Fibroblast of skin of left quadriceps (primary cell): ENCODE measurements around the gene ACTN3.
"Not testable (repeated sequence)": the region's sequence is repeated elsewhere in the genome, so short reads cannot be mapped to it uniquely, and the experiment has no call there.

Experiments used
- DNase-seq, 2 experiments: peaks; one replicate each; pipeline ENCODE4 v3.0.0-alpha.2; 2013; ENCODE audit warnings: low read depth in 2 of 2

ACTN3 gene

DNA sequence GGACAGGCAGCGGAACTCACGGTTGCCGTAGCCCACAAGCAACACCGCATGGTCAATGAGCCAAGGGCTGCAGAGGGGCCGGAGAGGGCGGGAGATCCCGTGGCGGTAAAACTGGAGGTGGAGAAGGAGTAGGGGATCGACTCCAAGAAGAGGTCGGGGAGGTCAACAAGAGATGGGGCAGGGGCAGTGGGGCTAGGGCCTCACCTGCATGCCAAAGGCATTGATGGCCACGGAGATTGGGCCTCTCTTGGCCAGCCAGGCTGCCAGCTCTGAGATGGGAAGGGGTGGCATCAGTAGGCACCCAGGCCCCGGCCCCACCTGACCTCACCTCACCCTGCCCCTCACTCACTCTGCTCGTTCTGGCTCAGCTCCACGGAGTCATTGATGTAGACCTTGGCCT lies 17.8 kb downstream of the ACTN3 start:
- no peak for DNase-seq

GRCh38 chr11:66564984-66565383 lies 18.3 kb downstream of the ACTN3 start:
- DNase-seq, result no peak

- no peak for DNase-seq
Observed at GRCh38 chr11:66566221-66566620, 19.5 kb downstream of the ACTN3 start.

- DNase-seq, result no peak
Observed at GRCh38 chr11:66567787-66568123, 21.1 kb downstream of the ACTN3 start.

DNA sequence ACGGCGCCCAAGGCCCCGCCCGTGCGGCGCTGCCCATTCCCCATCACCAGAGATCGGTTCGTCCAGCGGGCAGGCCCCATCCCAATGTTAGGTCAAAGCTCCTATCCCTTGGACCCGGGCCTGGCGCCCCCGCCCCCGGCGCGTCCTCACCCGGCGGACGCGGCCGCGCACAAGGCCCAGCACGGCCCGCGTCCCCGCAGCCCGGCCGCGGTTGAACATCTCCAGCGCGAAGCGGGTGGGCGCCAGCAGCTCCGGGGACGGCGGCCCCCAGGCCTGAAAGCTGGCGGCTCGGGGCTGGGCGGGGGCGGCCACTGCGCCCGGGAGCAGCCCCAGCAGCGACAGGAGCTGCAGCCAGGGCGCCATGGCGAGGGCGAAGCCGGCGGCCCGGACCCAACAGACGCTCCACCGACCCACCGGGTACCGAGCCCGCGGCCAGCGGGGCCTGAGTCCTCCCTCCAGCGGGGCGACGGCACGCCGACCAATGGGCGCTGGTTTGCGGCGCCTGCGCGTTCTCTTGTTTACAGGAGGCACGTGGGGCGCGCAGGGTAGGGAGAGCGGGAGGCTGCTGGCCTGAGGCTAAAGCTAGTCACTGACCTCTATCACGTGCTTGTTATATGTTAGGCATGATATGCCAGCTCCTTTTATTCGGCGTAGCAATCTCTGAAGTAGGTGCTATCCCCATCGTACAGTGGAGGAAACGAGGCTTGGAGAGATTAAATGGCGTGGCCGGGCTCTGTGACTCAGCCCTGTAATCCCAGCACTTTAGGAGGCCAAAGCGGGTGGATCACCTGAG lies 21.6 kb downstream of the ACTN3 start, which contains the start of gene CTSF:
Gene CTSF, minus strand, starts transcription at position 483 of the 793 bp plus-strand sequence. Its CDS starts 120 bp downstream, at position 363.
- peak in 1 of 2 experiments; percentile 41 for DNase-seq

DNA sequence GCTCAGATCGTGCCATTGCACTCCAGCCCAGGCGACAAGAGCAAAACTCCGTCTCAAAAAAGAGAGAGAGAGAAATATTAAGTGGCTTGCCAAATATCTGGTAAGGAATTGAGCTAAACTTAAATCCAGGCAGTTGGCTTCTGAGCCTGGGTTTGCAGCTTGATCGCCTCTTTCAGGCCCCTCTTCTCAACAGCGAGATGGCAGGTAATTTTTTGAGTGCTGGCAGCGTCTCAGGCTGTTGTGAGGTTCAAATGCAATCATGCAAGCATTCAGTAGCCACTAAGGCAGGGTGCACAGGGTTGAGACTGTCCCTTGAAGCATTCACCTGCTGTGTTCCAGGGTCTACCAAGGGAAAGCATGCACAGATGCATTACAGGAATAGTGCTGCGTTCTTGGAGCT lies 22.4 kb downstream of the ACTN3 start:
- DNase-seq, result no peak

- no peak for DNase-seq
Observed at GRCh38 chr11:66570079-66570849, 23.6 kb downstream of the ACTN3 start.

- DNase-seq, result no peak
Observed at GRCh38 chr11:66570850-66571180, 24.1 kb downstream of the ACTN3 start.

- peak; percentile 38 to 41 for DNase-seq
Observed at GRCh38 chr11:66579017-66579606, 32.4 kb downstream of the ACTN3 start.

DNA sequence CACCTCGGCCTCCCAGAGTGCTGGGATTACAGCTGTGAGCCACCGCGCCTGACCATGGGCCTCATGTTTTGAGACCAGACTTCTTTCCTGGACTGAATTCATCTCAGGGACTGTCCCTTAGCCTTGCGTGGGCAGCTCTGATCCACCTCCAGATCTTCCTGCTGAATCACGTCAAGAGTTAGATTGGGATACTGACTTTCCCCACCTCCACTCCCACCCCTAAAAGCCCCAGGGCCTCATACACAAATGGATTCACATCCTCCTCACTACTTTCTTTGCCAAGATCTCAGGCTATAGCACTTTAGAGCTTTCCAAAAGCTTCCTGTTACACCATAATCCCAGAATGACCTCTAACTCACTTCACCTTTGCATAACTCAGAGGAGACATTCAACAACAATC lies 34.1 kb downstream of the ACTN3 start:
- no peak for DNase-seq

GRCh38 chr11:66581261-66581660 lies 34.6 kb downstream of the ACTN3 start:
- DNase-seq, result no peak

DNA sequence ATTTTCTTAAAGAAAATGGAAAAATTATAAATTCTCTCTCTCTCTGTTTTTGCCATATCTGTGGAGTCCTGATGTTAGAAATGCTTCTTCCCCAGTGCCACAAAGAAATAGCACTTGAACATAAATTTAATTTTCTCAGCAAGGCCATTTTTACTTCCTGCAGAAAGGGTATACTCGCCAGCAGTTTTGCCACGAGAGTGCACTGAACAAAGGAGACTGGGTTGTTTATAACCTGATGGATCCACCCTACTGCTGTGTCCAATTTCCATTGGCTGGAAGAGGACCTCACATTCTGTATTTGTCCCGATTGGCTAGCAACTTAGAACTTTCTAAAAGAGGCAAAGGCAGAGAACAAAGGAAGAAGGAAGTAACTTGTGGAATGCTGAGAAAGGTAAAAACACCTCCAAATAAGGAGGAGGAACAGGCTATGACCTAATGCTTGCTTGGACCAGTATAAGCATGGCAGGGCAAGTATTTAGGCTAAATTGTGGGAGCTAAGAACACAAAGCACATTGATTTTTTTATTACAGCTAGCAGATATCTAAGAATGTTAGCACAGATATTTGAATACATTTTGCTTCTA lies 36.0 kb downstream of the ACTN3 start:
- not testable (repeated sequence) for DNase-seq

DNA sequence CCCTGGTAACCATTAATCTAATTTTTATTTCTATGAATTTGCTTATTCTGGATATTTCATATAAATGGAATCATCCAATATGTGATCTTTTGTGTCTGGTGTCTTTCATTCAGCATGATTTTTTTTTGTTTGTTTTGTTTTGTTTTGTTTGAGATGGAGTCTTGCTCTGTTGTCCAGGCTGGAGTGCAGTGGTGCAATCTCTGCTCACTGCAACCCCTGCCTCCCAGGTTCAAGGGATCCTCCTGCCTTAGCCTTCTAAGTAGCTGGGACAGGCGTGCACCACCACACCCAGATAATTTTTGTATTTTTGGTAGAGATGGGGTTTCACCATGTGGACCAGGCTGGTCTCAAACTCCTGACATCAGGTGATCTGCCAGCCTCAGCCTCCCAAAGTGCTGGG lies 38.7 kb downstream of the ACTN3 start:
- not testable (repeated sequence) for DNase-seq

GRCh38 chr11:66586136-66586535 lies 39.4 kb downstream of the ACTN3 start:
- no peak for DNase-seq

GRCh38 chr11:66589315-66589714 lies 42.6 kb downstream of the ACTN3 start:
- not testable (repeated sequence) for DNase-seq

GRCh38 chr11:66589996-66590675 lies 43.4 kb downstream of the ACTN3 start:
- DNase-seq, result no peak

DNA sequence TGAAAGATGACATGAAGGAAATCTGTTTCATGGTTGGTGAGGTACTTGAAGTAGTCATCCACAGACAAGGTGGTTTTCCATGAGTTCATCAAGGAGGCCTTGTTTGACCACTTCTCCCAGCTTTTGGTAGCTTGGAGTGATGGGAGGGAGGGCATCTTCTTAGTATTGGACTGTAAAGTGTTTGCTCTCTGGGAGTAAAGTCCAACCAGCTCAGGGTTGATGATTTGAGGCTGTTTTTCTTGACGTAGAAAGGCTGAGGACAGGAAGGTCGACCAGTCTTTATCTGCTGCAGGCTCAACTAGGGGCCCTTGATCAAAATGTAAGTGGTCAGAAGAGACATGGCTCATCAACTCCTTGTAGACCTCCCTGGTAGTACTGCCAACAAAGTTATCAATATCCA lies 44.5 kb downstream of the ACTN3 start:
- no peak for DNase-seq

DNA sequence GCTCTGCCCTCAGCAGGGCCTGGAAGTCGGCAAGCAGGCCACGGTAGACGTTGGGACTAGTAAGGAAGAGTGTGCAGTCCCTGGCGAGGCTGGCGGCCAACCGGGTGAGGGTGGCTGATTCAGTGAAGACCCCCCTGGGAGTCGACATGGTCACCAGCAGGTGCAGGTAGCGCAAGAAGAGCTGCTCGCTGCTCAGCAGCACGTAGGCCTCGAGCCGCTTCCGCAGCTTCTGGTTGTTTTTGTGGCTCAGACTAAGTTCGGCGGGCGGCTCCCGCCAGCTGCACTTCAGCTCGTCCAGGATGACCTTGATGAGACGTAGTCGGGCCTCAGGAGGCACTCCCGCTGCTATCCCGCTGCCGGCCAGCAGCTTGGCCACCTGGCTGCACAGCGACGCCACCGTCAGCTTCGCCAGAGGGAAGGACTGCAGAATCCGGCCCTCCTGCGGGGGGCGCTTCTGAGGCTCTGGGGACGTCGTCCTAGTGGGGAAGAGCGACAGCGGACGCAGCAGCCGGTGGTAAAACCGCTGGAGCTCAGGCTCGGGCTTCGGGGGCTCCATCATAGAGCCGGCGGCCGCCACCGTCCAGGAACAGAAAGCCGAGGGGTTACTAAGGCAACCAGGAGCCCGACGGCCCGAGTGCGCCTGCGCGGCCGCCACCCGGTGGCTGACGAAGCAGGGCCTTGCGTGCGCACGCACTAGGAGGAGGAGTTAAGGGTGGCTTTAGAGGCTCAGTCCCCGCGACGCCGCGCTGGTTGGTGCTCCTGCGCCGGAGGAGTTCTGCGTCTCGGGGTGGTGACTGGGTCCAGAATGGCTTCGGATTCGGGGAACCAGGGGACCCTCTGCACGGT lies 46.0 kb downstream of the ACTN3 start, which contains the start of the genes CCDC87 and CCS:
Gene CCDC87, minus strand, starts transcription at position 607 of the 846 bp plus-strand sequence. Its CDS starts 48 bp downstream, at position 559.
Gene CCS, plus strand, starts transcription at position 729 of the 846 bp plus-strand sequence. Its CDS starts 77 bp downstream, at position 806.
- DNase-seq, result peak; percentile 85 to 86

DNA sequence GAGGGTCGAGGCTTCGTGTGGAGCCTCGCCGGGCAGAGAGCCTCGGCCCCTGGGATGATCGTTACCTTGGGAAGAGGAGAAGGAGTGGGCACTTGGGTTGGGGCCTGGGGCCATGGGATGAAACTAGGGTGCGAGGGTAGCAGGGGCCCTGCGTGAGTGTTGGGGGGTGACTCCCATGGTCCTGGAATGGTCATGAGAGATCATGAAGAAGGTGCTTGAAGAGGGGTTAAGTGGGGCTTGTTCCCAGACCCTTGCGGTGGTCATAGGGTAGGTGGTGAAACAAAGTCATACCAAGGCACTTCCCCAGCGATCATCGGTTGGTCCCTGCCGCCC lies 46.6 kb downstream of the ACTN3 start:
- DNase-seq, result no peak

DNA sequence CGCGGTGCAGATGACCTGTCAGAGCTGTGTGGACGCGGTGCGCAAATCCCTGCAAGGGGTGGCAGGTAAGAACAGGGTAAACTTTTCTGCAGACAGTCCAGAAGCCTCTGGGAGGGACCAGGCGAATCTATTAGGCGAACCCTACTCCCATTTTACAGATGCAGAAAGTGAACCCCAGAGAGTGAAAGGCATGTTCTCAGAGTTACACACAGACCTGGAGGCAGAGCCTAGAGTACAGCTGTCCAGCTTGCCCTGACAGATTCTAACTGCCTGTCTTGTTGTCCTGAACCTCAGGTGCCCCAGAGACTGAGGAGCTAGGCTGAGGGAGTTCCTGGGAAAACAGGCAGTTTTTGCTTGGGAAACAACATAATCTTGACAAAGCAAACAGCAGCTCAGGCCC lies 46.9 kb downstream of the ACTN3 start:
- DNase-seq, result no peak
